ENCODE measurements around the gene EPC1.

The EPC1 gene

GRCh38 chr10:32263300-32263699 lies 83.7 kb downstream of the EPC1 start:
- Histone ChIP-seq H3K79me2 (ENCODE audit: control insufficient read depth, insufficient read depth, low read length, poor library complexity) (no peaks in the 10 kb centered on the region), H3K27ac (ENCODE audit: low read depth, low read length) (no peak overlapping the region), H3K4ac (ENCODE audit: low read depth, low read length) (no peak overlapping the region), H3K9ac (ENCODE audit: low read length) (no peak overlapping the region), H3K4me3 (ENCODE audit: low read depth, low read length) (no peak overlapping the region), H2AFZ (ENCODE audit: insufficient read depth, low read length, poor library complexity) (no peak overlapping the region), H3K79me1 (ENCODE audit: low read length) (peaks cover 3% of the 10 kb centered on the region), H3K23ac (ENCODE audit: low read length) (no peak overlapping the region), H3K18ac (ENCODE audit: low read length) (no peak overlapping the region), H4K91ac (ENCODE audit: low read depth, low read length) (no peak overlapping the region), H3K4me1 (ENCODE audit: control insufficient read depth in 1 of 2, insufficient read depth in 2 of 2, low read length in 2 of 2) (peaks cover 3 to 8% of the 10 kb centered on the region in 2 experiments), H2BK5ac (ENCODE audit: low read depth, low read length, poor library complexity) (no peak overlapping the region), H4K8ac (ENCODE audit: low read depth, low read length) (no peak overlapping the region), H3K36me3 (ENCODE audit: control insufficient read depth in 1 of 2, insufficient read depth in 2 of 2, low read length in 2 of 2) (no peaks in the 10 kb centered on the region), H3K4me2 (ENCODE audit: low read length) (no peak overlapping the region), H3K9me3 (ENCODE audit: insufficient read depth, low read depth, low read length) (no peaks in the 10 kb centered on the region), H3K27me3 (ENCODE audit: insufficient read depth, low read length) (no peaks in the 10 kb centered on the region), H2AK5ac (ENCODE audit: low read length) (no peak overlapping the region), H4K12ac (ENCODE audit: low read depth, low read length) (no peak overlapping the region), H3K14ac (ENCODE audit: low read length) (no peak overlapping the region), H2BK120ac (ENCODE audit: insufficient read depth, low read length, poor library complexity) (no peak overlapping the region), H2BK12ac (ENCODE audit: low read length) (no peak overlapping the region)
- WGBS (ENCODE audit: extremely low coverage, insufficient coverage, insufficient read length): no CpG with 5 or more reads among the region's 1 CpG
- no peak for DNase-seq

DNA sequence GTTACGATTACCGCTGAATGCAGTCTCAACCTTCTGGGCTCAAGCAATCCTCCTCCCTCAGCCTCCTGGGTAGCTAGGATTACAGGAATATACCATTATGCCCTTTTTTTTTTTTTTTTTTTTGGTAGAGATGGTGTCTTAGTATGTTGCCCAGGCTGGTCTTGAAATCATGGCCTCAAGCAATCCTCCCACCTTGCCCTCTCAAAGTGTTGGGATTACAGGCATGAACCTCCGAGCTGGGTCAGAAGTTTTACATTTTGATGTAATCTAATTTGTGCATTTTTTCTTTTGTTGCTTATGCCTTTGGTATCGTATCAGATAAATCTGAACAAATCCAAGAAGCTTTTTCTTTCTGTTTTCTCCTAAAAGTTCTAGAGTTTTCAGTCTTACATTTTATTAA lies 87.4 kb downstream of the EPC1 start:
- no peak overlapping the region for H3K18ac ChIP-seq (ENCODE audit: low read length)
- no peak overlapping the region for H4K12ac ChIP-seq (ENCODE audit: low read depth, low read length)
- no peak overlapping the region for H3K14ac ChIP-seq (ENCODE audit: low read length)
- WGBS (ENCODE audit: extremely low coverage, insufficient coverage, insufficient read length): no CpG with 5 or more reads among the region's 4 CpGs
- no peak overlapping the region for H4K8ac ChIP-seq (ENCODE audit: low read depth, low read length)
- H2BK120ac ChIP-seq (ENCODE audit: insufficient read depth, low read length, poor library complexity): no peak overlapping the region
- no peaks in the 10 kb centered on the region for H3K9me3 ChIP-seq (ENCODE audit: insufficient read depth, low read depth, low read length)
- no peak overlapping the region for H3K4ac ChIP-seq (ENCODE audit: low read depth, low read length)
- no peak overlapping the region for H2BK5ac ChIP-seq (ENCODE audit: low read depth, low read length, poor library complexity)
- H3K79me1 ChIP-seq (ENCODE audit: low read length): no peaks in the 10 kb centered on the region
- H4K91ac ChIP-seq (ENCODE audit: low read depth, low read length): no peak overlapping the region
- H2AK5ac ChIP-seq (ENCODE audit: low read length): no peak overlapping the region
- no peak overlapping the region for H3K9ac ChIP-seq (ENCODE audit: low read length)
- H2AFZ ChIP-seq (ENCODE audit: insufficient read depth, low read length, poor library complexity): no peak overlapping the region
- H3K79me2 ChIP-seq (ENCODE audit: control insufficient read depth, insufficient read depth, low read length, poor library complexity): no peaks in the 10 kb centered on the region
- H2BK12ac ChIP-seq (ENCODE audit: low read length): no peak overlapping the region
- H3K4me3 ChIP-seq (ENCODE audit: low read depth, low read length): no peak overlapping the region
- no peak overlapping the region for H3K23ac ChIP-seq (ENCODE audit: low read length)
- no peaks in the 10 kb centered on the region for H3K36me3 ChIP-seq (ENCODE audit: control insufficient read depth in 1 of 2, insufficient read depth in 2 of 2, low read length in 2 of 2)
- no peak overlapping the region for H3K27ac ChIP-seq (ENCODE audit: low read depth, low read length)
- no peaks in the 10 kb centered on the region for H3K27me3 ChIP-seq (ENCODE audit: insufficient read depth, low read length)
- peak; percentile 51 to 66 for DNase-seq
- H3K4me2 ChIP-seq (ENCODE audit: low read length): no peak overlapping the region
- H3K4me1 ChIP-seq (ENCODE audit: control insufficient read depth in 1 of 2, insufficient read depth in 2 of 2, low read length in 2 of 2): peaks cover 0 to 4% of the 10 kb centered on the region in 2 experiments

DNA sequence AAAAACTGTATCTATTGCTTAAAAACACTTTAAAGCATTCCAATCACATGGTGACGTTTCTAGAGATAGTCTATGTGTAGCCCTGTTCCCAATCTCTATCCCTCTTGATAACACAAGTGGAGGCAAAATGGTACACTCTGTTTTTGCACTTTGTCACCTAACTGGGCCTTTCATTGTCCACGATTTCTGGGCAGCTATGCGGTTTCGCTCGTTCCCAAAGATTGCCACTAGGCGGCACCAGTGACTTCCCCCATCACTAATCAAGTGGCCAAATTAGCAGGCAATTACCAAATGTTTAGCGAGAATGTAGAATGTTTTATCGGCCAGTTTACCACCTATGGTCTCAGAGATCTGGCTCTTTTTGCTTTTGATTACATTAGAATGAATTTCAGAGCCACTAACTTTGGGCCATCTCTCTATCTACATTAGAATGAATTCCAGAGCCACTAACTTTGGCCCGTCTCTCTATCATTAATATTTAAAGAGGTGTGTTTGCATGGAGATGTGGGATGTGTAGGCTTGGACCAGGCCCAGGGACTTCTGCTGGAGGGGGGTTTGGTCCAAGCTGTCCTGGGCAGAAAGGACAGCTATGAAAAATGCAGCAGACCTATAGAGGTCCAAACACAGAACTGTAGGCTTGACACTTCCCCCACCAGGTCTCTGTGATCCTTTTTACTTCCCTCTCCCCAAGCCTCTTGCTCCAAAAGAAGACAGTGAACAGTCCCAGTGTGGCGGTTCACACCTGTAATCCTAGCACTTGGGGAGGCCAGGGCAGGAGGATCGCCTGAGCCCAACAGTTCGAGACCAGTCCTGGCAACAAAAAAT lies 90.1 kb downstream of the EPC1 start:
- Histone ChIP-seq H3K18ac (ENCODE audit: low read length) (no peak overlapping the region), H3K79me2 (ENCODE audit: control insufficient read depth, insufficient read depth, low read length, poor library complexity) (no peaks in the 10 kb centered on the region), H3K36me3 (ENCODE audit: control insufficient read depth in 1 of 2, insufficient read depth in 2 of 2, low read length in 2 of 2) (no peaks in the 10 kb centered on the region), H4K8ac (ENCODE audit: low read depth, low read length) (no peak overlapping the region), H2BK12ac (ENCODE audit: low read length) (no peak overlapping the region), H3K4me2 (ENCODE audit: low read length) (no peak overlapping the region), H3K23ac (ENCODE audit: low read length) (no peak overlapping the region), H3K27ac (ENCODE audit: low read depth, low read length) (no peak overlapping the region), H3K4me3 (ENCODE audit: low read depth, low read length) (no peak overlapping the region), H3K4ac (ENCODE audit: low read depth, low read length) (no peak overlapping the region), H2AK5ac (ENCODE audit: low read length) (no peak overlapping the region), H3K79me1 (ENCODE audit: low read length) (no peaks in the 10 kb centered on the region), H2BK5ac (ENCODE audit: low read depth, low read length, poor library complexity) (no peak overlapping the region), H3K4me1 (ENCODE audit: control insufficient read depth in 1 of 2, insufficient read depth in 2 of 2, low read length in 2 of 2) (peaks cover 9 to 11% of the 10 kb centered on the region in 2 experiments), H2AFZ (ENCODE audit: insufficient read depth, low read length, poor library complexity) (no peak overlapping the region), H3K27me3 (ENCODE audit: insufficient read depth, low read length) (no peaks in the 10 kb centered on the region), H4K91ac (ENCODE audit: low read depth, low read length) (no peak overlapping the region), H3K14ac (ENCODE audit: low read length) (no peak overlapping the region), H2BK120ac (ENCODE audit: insufficient read depth, low read length, poor library complexity) (no peak overlapping the region), H4K12ac (ENCODE audit: low read depth, low read length) (no peak overlapping the region), H3K9me3 (ENCODE audit: insufficient read depth, low read depth, low read length) (no peaks in the 10 kb centered on the region), H3K9ac (ENCODE audit: low read length) (no peak overlapping the region)
- WGBS (ENCODE audit: extremely low coverage, insufficient coverage, insufficient read length): no CpG with 5 or more reads among the region's 12 CpGs
- DNase-seq: peak; percentile 31 to 67

DNA sequence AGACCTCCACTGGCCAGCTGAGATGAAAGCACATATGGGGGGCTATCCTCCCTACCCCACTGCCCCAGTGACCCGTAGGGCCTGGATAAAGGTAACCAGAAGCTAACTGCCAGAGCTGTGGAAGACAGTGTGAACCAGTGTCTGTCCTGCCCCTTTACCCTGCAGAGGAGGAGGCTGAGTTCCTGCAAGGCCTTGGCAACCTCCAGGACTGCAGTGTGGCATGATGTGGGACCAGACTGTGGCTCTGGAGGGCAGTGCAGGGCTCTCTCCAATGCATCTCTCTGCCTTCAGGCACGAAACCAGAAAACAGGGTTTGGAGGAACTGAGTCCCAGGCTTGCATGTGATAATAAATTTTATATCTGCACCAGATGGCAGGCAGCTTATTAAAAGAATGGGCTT lies 93.1 kb downstream of the EPC1 start:
- DNase-seq: no peak
- Histone ChIP-seq H3K4me1 (ENCODE audit: control insufficient read depth in 1 of 2, insufficient read depth in 2 of 2, low read length in 2 of 2) (peaks cover 9 to 11% of the 10 kb centered on the region in 2 experiments), H2AFZ (ENCODE audit: insufficient read depth, low read length, poor library complexity) (no peak overlapping the region), H3K4me3 (ENCODE audit: low read depth, low read length) (no peak overlapping the region), H3K9me3 (ENCODE audit: insufficient read depth, low read depth, low read length) (no peaks in the 10 kb centered on the region), H4K8ac (ENCODE audit: low read depth, low read length) (no peak overlapping the region), H3K4me2 (ENCODE audit: low read length) (no peak overlapping the region), H2BK120ac (ENCODE audit: insufficient read depth, low read length, poor library complexity) (no peak overlapping the region), H3K79me2 (ENCODE audit: control insufficient read depth, insufficient read depth, low read length, poor library complexity) (no peaks in the 10 kb centered on the region), H3K36me3 (ENCODE audit: control insufficient read depth in 1 of 2, insufficient read depth in 2 of 2, low read length in 2 of 2) (no peaks in the 10 kb centered on the region), H3K79me1 (ENCODE audit: low read length) (no peaks in the 10 kb centered on the region), H3K18ac (ENCODE audit: low read length) (no peak overlapping the region), H2BK12ac (ENCODE audit: low read length) (no peak overlapping the region), H2AK5ac (ENCODE audit: low read length) (no peak overlapping the region), H4K91ac (ENCODE audit: low read depth, low read length) (no peak overlapping the region), H3K23ac (ENCODE audit: low read length) (no peak overlapping the region), H3K27me3 (ENCODE audit: insufficient read depth, low read length) (no peaks in the 10 kb centered on the region), H4K12ac (ENCODE audit: low read depth, low read length) (no peak overlapping the region), H3K27ac (ENCODE audit: low read depth, low read length) (peak overlapping the region; percentile 13), H3K14ac (ENCODE audit: low read length) (no peak overlapping the region), H3K4ac (ENCODE audit: low read depth, low read length) (no peak overlapping the region), H3K9ac (ENCODE audit: low read length) (no peak overlapping the region), H2BK5ac (ENCODE audit: low read depth, low read length, poor library complexity) (no peak overlapping the region)
- WGBS (ENCODE audit: extremely low coverage, insufficient coverage, insufficient read length): no CpG with 5 or more reads among the region's 2 CpGs
